ENCODE data around the gene DUT. TPM values are rescaled to one million over a fixed set of nuclear protein-coding genes. Genes with fewer than 3 reads are reported as not detected.

DUT gene
- total and polyA plus RNA-seq, 2 of the 8 experiments (the other 6 are each of a cell fraction or from before 2014, with no cell fraction given) = 71.5 to 246 TPM

DNA sequence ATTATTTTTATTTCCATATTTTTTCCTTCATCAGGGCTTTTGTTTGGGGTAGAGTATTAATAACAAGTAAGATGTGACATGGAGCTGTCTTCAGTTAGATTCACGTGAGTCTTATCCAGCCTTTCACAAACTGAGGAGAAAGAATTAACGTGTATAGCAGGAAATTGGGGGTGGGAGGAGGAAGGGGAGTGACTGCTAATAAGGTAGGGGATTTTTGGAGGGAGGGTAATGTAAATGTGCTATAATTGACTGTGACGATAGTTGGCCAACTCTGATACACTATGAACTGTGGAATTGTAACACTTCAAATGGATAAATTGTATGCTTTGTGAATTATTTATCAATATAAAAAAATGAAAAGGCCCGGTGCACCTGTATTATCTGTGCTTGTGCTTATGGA is 8.9 kb downstream of the DUT start:
- no peak overlapping the region for H2BK12ac ChIP-seq (ENCODE audit: low read depth, low read length)
- no peaks in the 10 kb centered on the region for H3K27me3 ChIP-seq (replicated peaks in 1 of 4; ENCODE audit: control insufficient read depth in 3 of 4, extremely low read depth in 1 of 4, insufficient read depth in 3 of 4, low read length in 3 of 4)
- no peak overlapping the region for H3K18ac ChIP-seq (ENCODE audit: extremely low read depth, low read length)
- 93% methylated on average over 4 of the region's 4 CpGs; no CpG with 5 or more reads in 1 of the 2 experiments for WGBS, 2 experiments (ENCODE audit: extremely low coverage in 1 of 2, insufficient coverage in 1 of 2, insufficient read length in 1 of 2, insufficient replicate concordance in 2 of 2, low coverage in 1 of 2, low lambda C conversion rate in 2 of 2, missing lambda C conversion rate in 1 of 2)
- ChIA-PET CTCF (ENCODE audit: partially characterized antibody) (interaction anchor here (0.9 to 3.2 kb wide), 7 partner anchors 10 to 250 kb away, joined by 3 to 14 read pairs (median 3); no protein-coding TSS in a partner anchor), POLR2A (ENCODE audit: partially characterized antibody) (interaction anchor here (1.3 to 2.8 kb wide), 2 partner anchors 8 to 10 kb away, joined by 4 to 15 read pairs; partner anchors contain the start of gene DUT)
- no peak overlapping the region for H2AK5ac ChIP-seq (ENCODE audit: low read depth, low read length)
- no peak overlapping the region for H3K27ac ChIP-seq (ENCODE audit: low read depth, low read length)
- H3K14ac ChIP-seq (ENCODE audit: insufficient read length) = no peak overlapping the region
- no peak overlapping the region for H2AFZ ChIP-seq (ENCODE audit: low read length)
- no peaks in the 10 kb centered on the region for H3K79me1 ChIP-seq (ENCODE audit: low read depth, low read length)
- no peak overlapping the region for H3K56ac ChIP-seq (replicated peaks; ENCODE audit: insufficient read length, low read depth, low read length)
- no peak overlapping the region for H3K9ac ChIP-seq (replicated peaks in 1 of 4; ENCODE audit: extremely low read depth in 1 of 4, low read depth in 3 of 4, low read length in 3 of 4)
- H2BK5ac ChIP-seq (ENCODE audit: low read depth, low read length) = no peak overlapping the region
- H3K9me3 ChIP-seq (ENCODE audit: insufficient read depth in 2 of 2, low read depth in 1 of 2, low read length in 1 of 2) = no peaks in the 10 kb centered on the region
- H4K8ac ChIP-seq (ENCODE audit: extremely low read depth, insufficient read depth, low read length) = no peak overlapping the region
- no peak overlapping the region for H3K4ac ChIP-seq (replicated peaks; ENCODE audit: insufficient read length, low read depth, low read length)
- H3K4me3 ChIP-seq (ENCODE audit: extremely low read depth in 1 of 4, insufficient read depth in 2 of 4, low read depth in 3 of 4, low read length in 4 of 4) = no peak overlapping the region
- no peaks in the 10 kb centered on the region; the same call in 1 of the 2 replicates for H3K23me2 ChIP-seq (ENCODE audit: low read depth, low read length)
- no peak overlapping the region for H4K5ac ChIP-seq (ENCODE audit: insufficient read length, low read depth, low read length)
- H3K4me1 ChIP-seq (replicated peaks in 1 of 4; ENCODE audit: control insufficient read depth in 3 of 4, insufficient read depth in 4 of 4, low read length in 3 of 4) = peaks cover 0 to 4% (median 0%) of the 10 kb centered on the region in 4 experiments; a peak in 2 of 7 replicates
- no peak overlapping the region for H3K23ac ChIP-seq (ENCODE audit: insufficient read length)
- H3K79me2 ChIP-seq (ENCODE audit: control insufficient read depth in 1 of 2, insufficient read depth in 2 of 2, low read length in 2 of 2) = peaks cover 0 to 25% of the 10 kb centered on the region in 2 experiments; a peak in 2 of 4 replicates
- FAIRE-seq (no peak), DNase-seq (ENCODE audit: low read depth in 1 of 2, low spot score in 2 of 2) (no peak)
- no peak overlapping the region for H2BK15ac ChIP-seq (ENCODE audit: low read length)
- no peak overlapping the region for H2BK20ac ChIP-seq (ENCODE audit: low read length)
- H4K20me1 ChIP-seq (replicated peaks in 1 of 2; ENCODE audit: control insufficient read depth in 1 of 2, insufficient read depth in 2 of 2, low read length in 2 of 2) = peaks cover 2 to 4% of the 10 kb centered on the region in 2 experiments
- H2BK120ac ChIP-seq (replicated peaks; ENCODE audit: low read depth, low read length) = no peak overlapping the region
- H3K36me3 ChIP-seq (ENCODE audit: control insufficient read depth in 2 of 4, insufficient read depth in 4 of 4, low read length in 3 of 4) = peaks cover 6 to 79% (median 54%) of the 10 kb centered on the region in 4 experiments
- no peak overlapping the region for H3K4me2 ChIP-seq (ENCODE audit: insufficient read depth in 1 of 2, low read depth in 2 of 2, low read length in 2 of 2)
- H4K91ac ChIP-seq (replicated peaks; ENCODE audit: insufficient read length, low read length) = no peak overlapping the region
- TF ChIP-seq POLR2A (IDR thresholded peaks at IDR 0.05; ENCODE audit: control extremely low read depth in 1 of 2, low read depth in 2 of 2, low read length in 2 of 2) = no peak

All from H1 (cell line).